GM23338 (cell line): ENCODE data around the gene IMPG2. TPM values are rescaled to one million over a fixed set of nuclear protein-coding genes. Genes with fewer than 3 reads are reported as not detected.

Source experiments
- ATAC-seq: fragments of 200-7000 bp; cut with Tn5 transposase; 3 replicates; pipeline ENCODE4 v1.9.1; 2020
- DNase-seq: peaks from one replicate; pipeline ENCODE4 v3.0.0-alpha.2; 2015; ENCODE audit warnings: low spot score
- H2AFZ ChIP-seq: fragments of 200-600 bp; sonication (generic); 2 replicates; pipeline ENCODE4 v1.8.0; 2016; ENCODE audit warnings: antibody characterized with exemption, mild to moderate bottlenecking, moderate library complexity
- H3F3A ChIP-seq: fragments of 200-600 bp; sonication (generic); replicated peaks from 2 replicates; pipeline ENCODE4 v1.8.0; 2017; ENCODE audit warnings: antibody characterized with exemption, mixed run types, low read depth
- H3K27ac ChIP-seq: fragments of 200-600 bp; sonication (generic); 2 replicates; pipeline ENCODE4 v1.6.1; 2016; ENCODE audit warnings: low read depth
- H3K27me3 ChIP-seq: fragments of 200-600 bp; sonication (generic); 2 replicates; pipeline ENCODE4 v1.8.0; 2016; ENCODE audit warnings: mild to moderate bottlenecking, mixed run types, moderate library complexity; ENCODE audit not compliant: insufficient read depth
- H3K36me3 ChIP-seq: fragments of 200-600 bp; sonication (generic); 2 replicates; pipeline ENCODE4 v1.8.0; 2016; ENCODE audit warnings: mild to moderate bottlenecking; ENCODE audit not compliant: insufficient read depth
- H3K4me1 ChIP-seq: fragments of 200-600 bp; sonication (generic); 2 replicates; pipeline ENCODE4 v1.8.0; 2016; ENCODE audit warnings: mild to moderate bottlenecking, moderate library complexity; ENCODE audit not compliant: insufficient read depth
- H3K4me2 ChIP-seq: fragments of 200-600 bp; sonication (generic); 2 replicates; pipeline ENCODE4 v1.7.1; 2017; ENCODE audit warnings: mixed run types
- H3K4me3 ChIP-seq: fragments of 200-600 bp; sonication (generic); 2 replicates; pipeline ENCODE4 v1.6.1; 2016; ENCODE audit warnings: mixed run types
- H3K79me2 ChIP-seq: fragments of 200-600 bp; sonication (generic); replicated peaks from 2 replicates; pipeline ENCODE4 v1.8.0; 2017; ENCODE audit warnings: mild to moderate bottlenecking; ENCODE audit not compliant: insufficient read depth
- H3K9me2 ChIP-seq: fragments of 200-600 bp; sonication (generic); 2 replicates; pipeline ENCODE4 v1.8.0; 2017; ENCODE audit not compliant: insufficient read depth
- H4K20me1 ChIP-seq: fragments of 200-600 bp; sonication (generic); replicated peaks from 2 replicates; pipeline ENCODE4 v1.8.0; 2017; ENCODE audit warnings: mild to moderate bottlenecking; ENCODE audit not compliant: insufficient read depth
- H3K27ac Mint-ChIP-seq: 2 replicates; pipeline ENCODE4 v1.8.0; 2020; ENCODE audit warnings: inconsistent platforms, mild to moderate bottlenecking, moderate library complexity, mixed read lengths
- H3K27me3 Mint-ChIP-seq: 3 replicates; pipeline ENCODE4 v1.8.0; 2022; ENCODE audit warnings: low read depth, mild to moderate bottlenecking, moderate library complexity, mixed read lengths, inconsistent platforms; ENCODE audit not compliant: insufficient read depth, poor library complexity
- H3K36me3 Mint-ChIP-seq: 3 replicates; pipeline ENCODE4 v1.8.0; 2021; ENCODE audit warnings: low read depth, mild to moderate bottlenecking, inconsistent platforms, moderate library complexity, mixed read lengths
- H3K4me1 Mint-ChIP-seq: 3 replicates; pipeline ENCODE4 v1.8.0; 2020; ENCODE audit warnings: mild to moderate bottlenecking, inconsistent platforms, mixed read lengths
- H3K4me3 Mint-ChIP-seq: 3 replicates; pipeline ENCODE4 v1.8.0; 2021; ENCODE audit warnings: moderate library complexity, mild to moderate bottlenecking, inconsistent platforms, mixed read lengths
- H3K9me3 Mint-ChIP-seq: 3 replicates; pipeline ENCODE4 v1.8.0; 2020; ENCODE audit warnings: moderate library complexity, mild to moderate bottlenecking, inconsistent platforms, mixed read lengths
- JUNB ChIP-seq: IDR thresholded peaks from one replicate; pipeline ENCODE4 v1.6.1; 2016; ENCODE audit warnings: antibody characterized with exemption; ENCODE audit not compliant: unreplicated experiment
- NANOG ChIP-seq: IDR thresholded peaks from 2 replicates; pipeline ENCODE4 v1.6.1; 2016; ENCODE audit warnings: antibody characterized with exemption, borderline replicate concordance
- POLR2AphosphoS5 ChIP-seq: IDR thresholded peaks from 2 replicates; pipeline ENCODE4 v1.6.1; 2016; ENCODE audit warnings: antibody characterized with exemption, low read depth
- STAT1 ChIP-seq: IDR thresholded peaks from one replicate; pipeline ENCODE4 v1.6.1; 2016; ENCODE audit warnings: antibody characterized with exemption; ENCODE audit not compliant: unreplicated experiment
- polyA plus RNA-seq: library from polyadenylated mRNA; unstranded; fragments of >200 nt; fragmentation: Nextera tagmentation; extraction: Ambion mirVana; gene quantifications from 2 replicates; pipeline ENCODE4 v1.2.1, GENCODE V29; 2016
- total RNA-seq: library from RNA; depleted of rRNA; stranded (reverse); fragments of >200 nt; shearing (Covaris generic); gene quantifications from 2 replicates; pipeline ENCODE4 v1.2.3, GENCODE V29; 2014
- TF ChIP-seq, protein P1 (sequence below): IDR thresholded peaks from one replicate; pipeline ENCODE4 v1.6.1; 2018; ENCODE audit warnings: antibody characterized with exemption; ENCODE audit not compliant: unreplicated experiment
- TF ChIP-seq, protein P2 (sequence below): IDR thresholded peaks from 2 replicates; pipeline ENCODE4 v1.6.1; 2016; ENCODE audit warnings: antibody characterized with exemption
- TF ChIP-seq, protein P3 (sequence below), 2 experiments: fragments of 200-600 bp in 1 of 2; sonication (generic) in 1 of 2; conservative IDR thresholded peaks; 2 replicates each; pipeline versions ENCODE4 v1.5.1 to v1.6.1; 2016 to 2017; ENCODE audit warnings: antibody characterized with exemption in 2 of 2, low read depth in 2 of 2, mild to moderate bottlenecking in 2 of 2, moderate library complexity in 1 of 2

IMPG2 gene
- total and polyA plus RNA-seq, 2 experiments from 2014 or later, result not detected

DNA sequence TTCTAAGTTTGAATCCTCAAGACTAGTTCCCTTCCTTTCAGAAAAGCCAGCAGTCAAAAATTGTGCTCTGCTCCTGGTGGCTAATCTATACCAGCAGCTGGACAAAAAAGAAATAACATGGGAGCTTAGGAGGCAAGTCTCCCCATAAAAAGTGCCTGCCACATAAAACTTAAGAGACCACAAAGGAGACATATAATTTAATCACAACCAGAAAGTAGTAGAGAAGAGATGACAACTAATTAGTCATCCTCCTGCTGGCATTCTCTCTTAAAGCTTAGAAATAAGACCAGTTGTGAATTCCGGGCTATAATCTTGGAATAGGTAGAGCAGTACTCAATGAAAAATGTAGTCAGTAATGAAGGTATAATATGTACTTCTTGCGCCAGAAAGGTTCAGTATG lies 20.2 kb upstream of the IMPG2 start:
- Histone ChIP-seq H3K27me3 (no peaks in the 10 kb centered on the region), H2AFZ (no peak overlapping the region), H3K4me3 (no peak overlapping the region), H4K20me1 (no peaks in the 10 kb centered on the region), H3F3A (no peaks in the 10 kb centered on the region), H3K4me1 (no peaks in the 10 kb centered on the region), H3K4me2 (no peak overlapping the region), H3K79me2 (no peaks in the 10 kb centered on the region), H3K36me3 (no peaks in the 10 kb centered on the region), H3K9me2 (no peaks in the 10 kb centered on the region), H3K27ac (no peak overlapping the region)
- DNase-seq (no peak), ATAC-seq (no peak)
- Mint-ChIP-seq H3K27me3 (no peaks in the 10 kb centered on the region), H3K9me3 (no peaks in the 10 kb centered on the region), H3K27ac (no peak overlapping the region), H3K36me3 (no peaks in the 10 kb centered on the region), H3K4me1 (no peaks in the 10 kb centered on the region), H3K4me3 (no peak overlapping the region)
- TF ChIP-seq JUNB (no peak), STAT1 (no peak), POLR2AphosphoS5 (no peak)
- TF ChIP-seq, protein P1, sequence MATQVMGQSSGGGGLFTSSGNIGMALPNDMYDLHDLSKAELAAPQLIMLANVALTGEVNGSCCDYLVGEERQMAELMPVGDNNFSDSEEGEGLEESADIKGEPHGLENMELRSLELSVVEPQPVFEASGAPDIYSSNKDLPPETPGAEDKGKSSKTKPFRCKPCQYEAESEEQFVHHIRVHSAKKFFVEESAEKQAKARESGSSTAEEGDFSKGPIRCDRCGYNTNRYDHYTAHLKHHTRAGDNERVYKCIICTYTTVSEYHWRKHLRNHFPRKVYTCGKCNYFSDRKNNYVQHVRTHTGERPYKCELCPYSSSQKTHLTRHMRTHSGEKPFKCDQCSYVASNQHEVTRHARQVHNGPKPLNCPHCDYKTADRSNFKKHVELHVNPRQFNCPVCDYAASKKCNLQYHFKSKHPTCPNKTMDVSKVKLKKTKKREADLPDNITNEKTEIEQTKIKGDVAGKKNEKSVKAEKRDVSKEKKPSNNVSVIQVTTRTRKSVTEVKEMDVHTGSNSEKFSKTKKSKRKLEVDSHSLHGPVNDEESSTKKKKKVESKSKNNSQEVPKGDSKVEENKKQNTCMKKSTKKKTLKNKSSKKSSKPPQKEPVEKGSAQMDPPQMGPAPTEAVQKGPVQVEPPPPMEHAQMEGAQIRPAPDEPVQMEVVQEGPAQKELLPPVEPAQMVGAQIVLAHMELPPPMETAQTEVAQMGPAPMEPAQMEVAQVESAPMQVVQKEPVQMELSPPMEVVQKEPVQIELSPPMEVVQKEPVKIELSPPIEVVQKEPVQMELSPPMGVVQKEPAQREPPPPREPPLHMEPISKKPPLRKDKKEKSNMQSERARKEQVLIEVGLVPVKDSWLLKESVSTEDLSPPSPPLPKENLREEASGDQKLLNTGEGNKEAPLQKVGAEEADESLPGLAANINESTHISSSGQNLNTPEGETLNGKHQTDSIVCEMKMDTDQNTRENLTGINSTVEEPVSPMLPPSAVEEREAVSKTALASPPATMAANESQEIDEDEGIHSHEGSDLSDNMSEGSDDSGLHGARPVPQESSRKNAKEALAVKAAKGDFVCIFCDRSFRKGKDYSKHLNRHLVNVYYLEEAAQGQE, result no peak
- TF ChIP-seq, protein P2, sequence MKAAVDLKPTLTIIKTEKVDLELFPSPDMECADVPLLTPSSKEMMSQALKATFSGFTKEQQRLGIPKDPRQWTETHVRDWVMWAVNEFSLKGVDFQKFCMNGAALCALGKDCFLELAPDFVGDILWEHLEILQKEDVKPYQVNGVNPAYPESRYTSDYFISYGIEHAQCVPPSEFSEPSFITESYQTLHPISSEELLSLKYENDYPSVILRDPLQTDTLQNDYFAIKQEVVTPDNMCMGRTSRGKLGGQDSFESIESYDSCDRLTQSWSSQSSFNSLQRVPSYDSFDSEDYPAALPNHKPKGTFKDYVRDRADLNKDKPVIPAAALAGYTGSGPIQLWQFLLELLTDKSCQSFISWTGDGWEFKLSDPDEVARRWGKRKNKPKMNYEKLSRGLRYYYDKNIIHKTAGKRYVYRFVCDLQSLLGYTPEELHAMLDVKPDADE, result no peak
- TF ChIP-seq, protein P3, sequence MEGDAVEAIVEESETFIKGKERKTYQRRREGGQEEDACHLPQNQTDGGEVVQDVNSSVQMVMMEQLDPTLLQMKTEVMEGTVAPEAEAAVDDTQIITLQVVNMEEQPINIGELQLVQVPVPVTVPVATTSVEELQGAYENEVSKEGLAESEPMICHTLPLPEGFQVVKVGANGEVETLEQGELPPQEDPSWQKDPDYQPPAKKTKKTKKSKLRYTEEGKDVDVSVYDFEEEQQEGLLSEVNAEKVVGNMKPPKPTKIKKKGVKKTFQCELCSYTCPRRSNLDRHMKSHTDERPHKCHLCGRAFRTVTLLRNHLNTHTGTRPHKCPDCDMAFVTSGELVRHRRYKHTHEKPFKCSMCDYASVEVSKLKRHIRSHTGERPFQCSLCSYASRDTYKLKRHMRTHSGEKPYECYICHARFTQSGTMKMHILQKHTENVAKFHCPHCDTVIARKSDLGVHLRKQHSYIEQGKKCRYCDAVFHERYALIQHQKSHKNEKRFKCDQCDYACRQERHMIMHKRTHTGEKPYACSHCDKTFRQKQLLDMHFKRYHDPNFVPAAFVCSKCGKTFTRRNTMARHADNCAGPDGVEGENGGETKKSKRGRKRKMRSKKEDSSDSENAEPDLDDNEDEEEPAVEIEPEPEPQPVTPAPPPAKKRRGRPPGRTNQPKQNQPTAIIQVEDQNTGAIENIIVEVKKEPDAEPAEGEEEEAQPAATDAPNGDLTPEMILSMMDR (conservative IDR thresholded peaks at IDR 0.05; ENCODE audit: low read depth in 2 of 2), result no peak

DNA sequence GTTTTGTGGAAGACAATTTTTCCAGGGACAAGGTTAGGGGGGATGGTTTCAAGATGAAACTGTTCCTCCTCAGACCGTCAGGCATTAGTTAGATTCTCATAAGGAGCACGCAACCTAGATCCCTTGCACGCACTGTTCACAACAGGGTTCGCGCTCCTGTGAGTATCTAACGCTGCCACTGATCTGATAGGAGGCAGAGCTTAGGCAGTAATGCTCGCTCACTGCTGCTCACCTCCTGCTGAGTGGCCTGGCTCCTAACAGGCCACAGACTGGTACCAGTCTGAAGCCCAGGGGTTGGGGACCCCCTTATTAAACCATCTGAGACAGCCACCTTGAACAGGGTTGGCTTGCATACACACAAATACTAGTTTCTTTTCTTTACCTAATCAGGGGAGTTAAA lies 13.5 kb upstream of the IMPG2 start:
- H3K4me1 ChIP-seq, result no peaks in the 10 kb centered on the region
- H3K36me3 ChIP-seq, result no peaks in the 10 kb centered on the region
- H3F3A ChIP-seq, result no peaks in the 10 kb centered on the region
- no peaks in the 10 kb centered on the region for H3K27me3 Mint-ChIP-seq
- no peak overlapping the region for H2AFZ ChIP-seq
- no peaks in the 10 kb centered on the region for H3K79me2 ChIP-seq
- H3K36me3 Mint-ChIP-seq, result no peaks in the 10 kb centered on the region
- no peak overlapping the region for H3K27ac ChIP-seq
- H3K9me2 ChIP-seq, result no peaks in the 10 kb centered on the region
- ATAC-seq (peak; percentile 71), DNase-seq (no peak)
- no peak overlapping the region for H3K4me3 Mint-ChIP-seq
- no peaks in the 10 kb centered on the region for H3K27me3 ChIP-seq
- no peaks in the 10 kb centered on the region for H4K20me1 ChIP-seq
- H3K27ac Mint-ChIP-seq, result no peak overlapping the region
- H3K4me2 ChIP-seq, result no peak overlapping the region
- H3K4me3 ChIP-seq, result no peak overlapping the region
- H3K9me3 Mint-ChIP-seq, result no peaks in the 10 kb centered on the region
- no peaks in the 10 kb centered on the region for H3K4me1 Mint-ChIP-seq
- no peak for TF ChIP-seq NANOG
- TF ChIP-seq, protein P1, result no peak
